ENCODE measurements around the gene CNOT11. TPM values are rescaled to one million over a fixed set of nuclear protein-coding genes. Genes with fewer than 3 reads are reported as not detected.

The CNOT11 gene
- total and polyA plus RNA-seq, 2 donors (not counting 1 experiment from before 2014, with no cell fraction given): 16.3 to 53.1 TPM

- Histone ChIP-seq H3K9ac (ENCODE audit: insufficient read depth, low read length) (no peak overlapping the region), H3K79me2 (ENCODE audit: control insufficient read depth, insufficient read depth, low read length) (peaks cover 91% of the 10 kb centered on the region), H3K27ac (ENCODE audit: insufficient read depth, low read length) (no peak overlapping the region), H3K9me3 (ENCODE audit: control insufficient read depth, insufficient read depth, low read depth, low read length) (no peaks in the 10 kb centered on the region), H3K4me3 (replicated peaks in 1 of 4; ENCODE audit: control extremely low read depth in 1 of 4, insufficient read depth in 1 of 4, low read depth in 3 of 4, low read length in 4 of 4) (no peak overlapping the region), H3K36me3 (ENCODE audit: control insufficient read depth, insufficient read depth, low read length) (peaks cover 2% of the 10 kb centered on the region), H3K4me1 (ENCODE audit: control insufficient read depth, extremely low read depth, insufficient read depth, low read length) (peaks cover 9% of the 10 kb centered on the region), H2AFZ (ENCODE audit: low read length) (no peak overlapping the region), H4K20me1 (ENCODE audit: control insufficient read depth, extremely low read depth, insufficient read depth, low read length) (peaks cover 2% of the 10 kb centered on the region), H3K27me3 (ENCODE audit: control insufficient read depth, insufficient read depth, low read length) (no peaks in the 10 kb centered on the region), H3K4me2 (ENCODE audit: extremely low read depth, insufficient read depth, low read length) (no peak overlapping the region)
- TF ChIP-seq CTCF (conservative IDR thresholded peaks at IDR 0.05 in 1 of 2, IDR thresholded peaks at IDR 0.05 in 1 of 2; ENCODE audit: low read depth in 1 of 2, low read length in 2 of 2) (no peak), EZH2 (IDR thresholded peaks at IDR 0.05; ENCODE audit: low read length, missing control alignments) (no peak)
- DNase-seq (ENCODE audit: low read depth in 2 of 2): no peak
Measured at GRCh38 chr2:101302016-101302415, 49.3 kb downstream of the CNOT11 start.

GRCh38 chr2:101303688-101304087 is 51.0 kb downstream of the CNOT11 start:
- Histone ChIP-seq H3K9me3 (ENCODE audit: control insufficient read depth, insufficient read depth, low read depth, low read length) (no peaks in the 10 kb centered on the region), H3K4me1 (ENCODE audit: control insufficient read depth, extremely low read depth, insufficient read depth, low read length) (peaks cover 9% of the 10 kb centered on the region), H3K4me2 (ENCODE audit: extremely low read depth, insufficient read depth, low read length) (no peak overlapping the region), H3K36me3 (ENCODE audit: control insufficient read depth, insufficient read depth, low read length) (peaks cover 2% of the 10 kb centered on the region), H2AFZ (ENCODE audit: low read length) (no peak overlapping the region), H3K27ac (ENCODE audit: insufficient read depth, low read length) (no peak overlapping the region), H3K4me3 (replicated peaks in 1 of 4; ENCODE audit: control extremely low read depth in 1 of 4, insufficient read depth in 1 of 4, low read depth in 3 of 4, low read length in 4 of 4) (no peak overlapping the region), H3K9ac (ENCODE audit: insufficient read depth, low read length) (no peak overlapping the region), H4K20me1 (ENCODE audit: control insufficient read depth, extremely low read depth, insufficient read depth, low read length) (peaks cover 2% of the 10 kb centered on the region), H3K27me3 (ENCODE audit: control insufficient read depth, insufficient read depth, low read length) (no peaks in the 10 kb centered on the region), H3K79me2 (ENCODE audit: control insufficient read depth, insufficient read depth, low read length) (peaks cover 91% of the 10 kb centered on the region)
- TF ChIP-seq CTCF (conservative IDR thresholded peaks at IDR 0.05 in 1 of 2, IDR thresholded peaks at IDR 0.05 in 1 of 2; ENCODE audit: low read depth in 1 of 2, low read length in 2 of 2) (no peak), EZH2 (IDR thresholded peaks at IDR 0.05; ENCODE audit: low read length, missing control alignments) (no peak)
- no peak for DNase-seq (ENCODE audit: low read depth in 2 of 2)

GRCh38 chr2:101305035-101305434 is 52.3 kb downstream of the CNOT11 start:
- Histone ChIP-seq H4K20me1 (ENCODE audit: control insufficient read depth, extremely low read depth, insufficient read depth, low read length) (peaks cover 2% of the 10 kb centered on the region), H2AFZ (ENCODE audit: low read length) (no peak overlapping the region), H3K36me3 (ENCODE audit: control insufficient read depth, insufficient read depth, low read length) (peaks cover 2% of the 10 kb centered on the region), H3K27me3 (ENCODE audit: control insufficient read depth, insufficient read depth, low read length) (no peaks in the 10 kb centered on the region), H3K79me2 (ENCODE audit: control insufficient read depth, insufficient read depth, low read length) (peaks cover 79% of the 10 kb centered on the region), H3K4me3 (replicated peaks in 1 of 4; ENCODE audit: control extremely low read depth in 1 of 4, insufficient read depth in 1 of 4, low read depth in 3 of 4, low read length in 4 of 4) (peak overlapping the region in 1 of 4 experiments; percentile 75), H3K27ac (ENCODE audit: insufficient read depth, low read length) (no peak overlapping the region), H3K9ac (ENCODE audit: insufficient read depth, low read length) (no peak overlapping the region), H3K4me2 (ENCODE audit: extremely low read depth, insufficient read depth, low read length) (no peak overlapping the region), H3K9me3 (ENCODE audit: control insufficient read depth, insufficient read depth, low read depth, low read length) (no peaks in the 10 kb centered on the region), H3K4me1 (ENCODE audit: control insufficient read depth, extremely low read depth, insufficient read depth, low read length) (peaks cover 9% of the 10 kb centered on the region)
- no peak for DNase-seq (ENCODE audit: low read depth in 2 of 2)
- TF ChIP-seq CTCF (conservative IDR thresholded peaks at IDR 0.05 in 1 of 2, IDR thresholded peaks at IDR 0.05 in 1 of 2; ENCODE audit: low read depth in 1 of 2, low read length in 2 of 2) (no peak), EZH2 (IDR thresholded peaks at IDR 0.05; ENCODE audit: low read length, missing control alignments) (no peak)
